Lung (tissue), 12 donors: ENCODE results near the gene TMEM17. TPM values are rescaled to one million over a fixed set of nuclear protein-coding genes. Genes with fewer than 3 reads are reported as not detected.

ENCODE experiments used
- ATAC-seq: fragments of 200-7000 bp; cut with Tn5 transposase; one replicate; pipeline ENCODE4 v1.9.1; 2020; ENCODE audit warnings: moderate number of reproducible peaks; ENCODE audit not compliant: insufficient read depth, low FRiP score
- DNase-seq, 3 donors: peaks; one replicate each; pipeline ENCODE4 v3.0.0-alpha.2; 2013 to 2017
- H3K27ac ChIP-seq, 2 donors: one replicate each; pipeline ENCODE4 v1.5.1; 2013; ENCODE audit warnings: mild to moderate bottlenecking in 2 of 2, moderate library complexity in 2 of 2, control low read depth in 1 of 2, inconsistent platforms in 1 of 2, low read depth in 1 of 2, low read length in 1 of 2
- H3K27me3 ChIP-seq, 3 donors: one replicate each; pipeline ENCODE4 v1.5.1; 2013; ENCODE audit warnings: low read length in 2 of 3; ENCODE audit not compliant: control insufficient read depth in 3 of 3, insufficient read depth in 3 of 3
- H3K36me3 ChIP-seq, 4 donors: one replicate each; pipeline ENCODE4 v1.5.1; 2013; ENCODE audit warnings: low read length in 4 of 4, mild to moderate bottlenecking in 1 of 4, moderate library complexity in 1 of 4; ENCODE audit not compliant: control insufficient read depth in 4 of 4, insufficient read depth in 4 of 4
- H3K4me1 ChIP-seq, 5 donors: one replicate each; pipeline ENCODE4 v1.5.1; 2013; ENCODE audit warnings: low read length in 5 of 5, mild to moderate bottlenecking in 2 of 5, moderate library complexity in 1 of 5; ENCODE audit not compliant: control insufficient read depth in 5 of 5, insufficient read depth in 5 of 5
- H3K4me3 ChIP-seq: one replicate; pipeline ENCODE4 v1.5.1; 2013; ENCODE audit warnings: mild to moderate bottlenecking, control low read depth, moderate library complexity
- H3K9ac ChIP-seq, 2 donors: one replicate each; pipeline ENCODE4 v1.5.1; 2013; ENCODE audit warnings: low read length in 2 of 2, control low read depth in 1 of 2; ENCODE audit not compliant: insufficient read depth in 1 of 2
- H3K9me3 ChIP-seq, 4 donors: one replicate each; pipeline ENCODE4 v1.5.1; 2013; ENCODE audit warnings: low read length in 3 of 4, mild to moderate bottlenecking in 1 of 4, moderate library complexity in 1 of 4; ENCODE audit not compliant: control insufficient read depth in 4 of 4, insufficient read depth in 3 of 4
- CTCF ChIP-seq: IDR thresholded peaks from 2 replicates; pipeline ENCODE4 v1.5.1; 2012; ENCODE audit warnings: mild to moderate bottlenecking; ENCODE audit errors: control extremely low read depth, extremely low read depth
- WGBS, 2 donors: extraction: QIAGEN DNeasy Blood & Tissue Kit; methylation state at CpG; one replicate each; pipeline ENCODE4 v1.1.7; 2013; 5-methylcytosine and 5-hydroxymethylcytosine counted together
- polyA plus RNA-seq, 2 donors: library from polyadenylated mRNA; stranded (reverse); fragments of 200-250 nt; gene quantifications; one replicate each; pipeline ENCODE4 v1.2.1, GENCODE V29; 2013
- total RNA-seq, 2 donors: library from RNA; depleted of rRNA in 1 of 2; stranded (reverse); fragments of >200 nt in 1 of 2; gene quantifications; one replicate each; pipeline ENCODE4 v1.2.1, GENCODE V29; 2014 to 2021
- donor health status: control.
- donor health status: control.
- donor health status: Bipolar disorder and iron deficiency.
- donor health status: healthy.
- donor health status: DM: yes; HTN: yes; CAD: no.

TMEM17 gene
- total and polyA plus RNA-seq, 4 donors: 1.6 to 3.9 (median 2.7) TPM

DNA sequence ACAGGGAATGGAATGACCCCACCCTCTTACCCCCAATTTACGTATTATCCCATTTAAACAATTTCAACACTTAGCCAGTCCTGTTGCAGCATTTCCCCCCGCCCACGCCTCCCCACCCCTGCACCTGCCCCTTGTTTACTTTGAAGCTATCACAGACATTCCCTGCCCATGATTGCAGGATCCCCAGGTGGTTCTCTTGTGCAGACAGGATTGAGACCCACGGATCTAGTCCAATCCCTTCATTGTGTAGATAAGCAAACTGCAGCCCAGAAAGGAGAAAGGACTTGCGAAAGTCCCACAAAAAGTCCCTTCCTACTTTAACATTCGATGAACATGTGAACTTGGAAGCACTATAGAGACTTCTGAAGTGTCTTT lies 38.9 kb downstream of the TMEM17 start:
- no peak for ATAC-seq
- Histone ChIP-seq H3K4me3 (no peak overlapping the region), H3K4me1 (peaks cover 0 to 11% (median 4%) of the 10 kb centered on the region in 5 donors), H3K27ac (no peak overlapping the region), H3K36me3 (no peaks in the 10 kb centered on the region), H3K9ac (no peak overlapping the region), H3K27me3 (no peaks in the 10 kb centered on the region), H3K9me3 (no peaks in the 10 kb centered on the region)
- DNase-seq: no peak
- WGBS, 2 donors: 58 to 64% methylated on average over 6 of the region's 6 CpGs
- TF ChIP-seq CTCF: no peak

- no peak overlapping the region for H3K9ac ChIP-seq
- peaks cover 0 to 7% (median 4%) of the 10 kb centered on the region in 5 donors for H3K4me1 ChIP-seq
- no peaks in the 10 kb centered on the region for H3K9me3 ChIP-seq
- ATAC-seq (no peak), DNase-seq (no peak)
- no peaks in the 10 kb centered on the region for H3K27me3 ChIP-seq
- no peak overlapping the region for H3K4me3 ChIP-seq
- TF ChIP-seq CTCF: no peak
- 88 to 97% methylated on average over 2 of the region's 2 CpGs for WGBS, 2 donors
- H3K27ac ChIP-seq: no peak overlapping the region
- no peaks in the 10 kb centered on the region for H3K36me3 ChIP-seq
Observed at GRCh38 chr2:62466503-62466854, 39.5 kb downstream of the TMEM17 start.

DNA sequence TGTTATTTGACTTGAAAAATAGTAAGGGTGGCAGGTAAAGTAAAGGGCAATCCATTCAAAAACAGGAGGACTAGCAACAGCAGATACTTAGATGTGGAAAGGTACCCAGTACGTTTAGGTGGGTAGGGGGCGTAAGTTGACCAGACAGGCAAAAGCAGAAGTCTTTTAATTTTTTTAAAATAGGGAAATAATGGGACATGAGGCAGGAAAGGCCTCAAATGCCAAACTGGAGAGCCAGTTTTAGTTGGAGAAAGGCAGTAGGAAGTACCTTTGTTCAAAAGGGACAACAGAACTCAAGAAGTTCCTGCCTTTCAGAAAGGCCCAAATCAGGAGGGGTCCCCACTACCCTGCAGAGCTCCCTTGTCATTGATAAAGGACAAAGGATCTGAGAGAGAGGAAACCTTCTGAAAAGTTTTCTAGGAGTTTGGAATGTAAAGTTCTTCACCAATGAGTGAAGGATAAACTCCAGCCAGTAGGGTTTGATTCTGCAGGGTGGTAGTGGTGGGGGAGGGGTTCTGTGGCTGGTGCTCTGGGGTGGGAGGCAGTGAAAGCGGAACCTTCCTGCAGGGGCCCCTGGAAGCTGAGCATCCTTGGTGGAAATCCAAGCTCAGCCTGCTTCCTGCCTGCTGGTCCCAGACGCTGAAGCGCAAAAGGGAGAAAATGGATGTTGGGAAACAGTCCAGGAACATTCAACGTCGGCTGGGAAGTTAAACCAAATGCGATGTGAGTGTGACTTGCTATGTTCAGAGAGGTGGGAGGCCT lies 40.1 kb downstream of the TMEM17 start:
- DNase-seq: peak; percentile 65 to 93 (median 86)
- TF ChIP-seq CTCF: no peak
- H3K9ac ChIP-seq: no peak overlapping the region
- peaks cover 0 to 7% (median 4%) of the 10 kb centered on the region in 5 donors for H3K4me1 ChIP-seq
- H3K27ac ChIP-seq: no peak overlapping the region
- no peaks in the 10 kb centered on the region for H3K36me3 ChIP-seq
- ATAC-seq: no peak
- H3K27me3 ChIP-seq: no peaks in the 10 kb centered on the region
- no peak overlapping the region for H3K4me3 ChIP-seq
- 52 to 54% methylated on average over 8 of the region's 8 CpGs for WGBS, 2 donors
- no peaks in the 10 kb centered on the region for H3K9me3 ChIP-seq
